ENCODE measurements around the gene ABTB1. TPM values are rescaled to one million over a fixed set of nuclear protein-coding genes. Genes with fewer than 3 reads are reported as not detected.

ABTB1 gene
- total RNA-seq, 1 experiment from 2014 or later: 3.6 TPM

DNA sequence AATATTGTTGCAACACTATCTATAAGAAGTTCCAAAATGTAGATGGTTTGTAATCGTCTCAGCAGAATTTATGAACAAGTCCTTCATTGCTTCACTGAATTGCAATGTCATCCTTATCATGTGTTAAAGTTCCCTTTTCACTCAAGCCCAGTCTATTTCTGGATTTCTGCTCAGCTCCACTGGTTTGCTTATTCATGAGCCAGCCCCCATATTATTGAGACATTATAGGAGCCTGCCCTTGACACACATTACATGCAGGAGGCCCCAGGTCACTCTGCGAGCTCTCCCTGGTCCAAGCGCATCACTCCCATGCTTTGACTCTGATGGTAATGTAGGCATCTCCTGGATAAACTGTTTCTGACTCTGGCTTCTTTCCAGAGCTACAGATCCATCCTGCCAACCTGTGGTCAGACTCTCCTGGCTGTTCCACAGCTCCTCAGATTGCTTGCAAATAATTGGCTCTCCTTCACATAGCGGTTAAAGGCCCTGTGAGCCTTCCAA, 56.9 kb downstream of the ABTB1 start:
- H3K9ac ChIP-seq (ENCODE audit: low read length): no peak overlapping the region
- H3K4me3 ChIP-seq (ENCODE audit: low read length): no peak overlapping the region
- H3K4me2 ChIP-seq (ENCODE audit: low read length): no peak overlapping the region
- H3K9me2 ChIP-seq (replicated peaks; ENCODE audit: low read length): no peaks in the 10 kb centered on the region
- TF ChIP-seq EZH2phosphoT487 (IDR thresholded peaks at IDR 0.05; ENCODE audit: borderline replicate concordance, low read length) (no peak), EZH2 (IDR thresholded peaks at IDR 0.05; ENCODE audit: low read length, unreplicated experiment) (no peak)
- TF ChIP-seq, protein P1, sequence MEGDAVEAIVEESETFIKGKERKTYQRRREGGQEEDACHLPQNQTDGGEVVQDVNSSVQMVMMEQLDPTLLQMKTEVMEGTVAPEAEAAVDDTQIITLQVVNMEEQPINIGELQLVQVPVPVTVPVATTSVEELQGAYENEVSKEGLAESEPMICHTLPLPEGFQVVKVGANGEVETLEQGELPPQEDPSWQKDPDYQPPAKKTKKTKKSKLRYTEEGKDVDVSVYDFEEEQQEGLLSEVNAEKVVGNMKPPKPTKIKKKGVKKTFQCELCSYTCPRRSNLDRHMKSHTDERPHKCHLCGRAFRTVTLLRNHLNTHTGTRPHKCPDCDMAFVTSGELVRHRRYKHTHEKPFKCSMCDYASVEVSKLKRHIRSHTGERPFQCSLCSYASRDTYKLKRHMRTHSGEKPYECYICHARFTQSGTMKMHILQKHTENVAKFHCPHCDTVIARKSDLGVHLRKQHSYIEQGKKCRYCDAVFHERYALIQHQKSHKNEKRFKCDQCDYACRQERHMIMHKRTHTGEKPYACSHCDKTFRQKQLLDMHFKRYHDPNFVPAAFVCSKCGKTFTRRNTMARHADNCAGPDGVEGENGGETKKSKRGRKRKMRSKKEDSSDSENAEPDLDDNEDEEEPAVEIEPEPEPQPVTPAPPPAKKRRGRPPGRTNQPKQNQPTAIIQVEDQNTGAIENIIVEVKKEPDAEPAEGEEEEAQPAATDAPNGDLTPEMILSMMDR (conservative IDR thresholded peaks at IDR 0.05; ENCODE audit: low read depth, low read length): no peak
- no peak overlapping the region for H2AFZ ChIP-seq (ENCODE audit: low read length)
- no peaks in the 10 kb centered on the region for H4K20me1 ChIP-seq (ENCODE audit: low read length)
- DNase-seq: no peak
- H3F3A ChIP-seq (ENCODE audit: low read length, unreplicated experiment): no peaks in the 10 kb centered on the region
- intact Hi-C loops (cut with micrococcal nuclease): no loop called here
- H3K4me1 ChIP-seq (ENCODE audit: insufficient read depth, low read length): peaks cover 12% of the 10 kb centered on the region
- ATAC-seq: no peak
- no TSS peak for BruUV-seq (replicated peaks)
- H3K27me3 ChIP-seq (ENCODE audit: low read length): no peaks in the 10 kb centered on the region
- no peaks in the 10 kb centered on the region for H3K36me3 ChIP-seq (ENCODE audit: low read depth, low read length)
- peaks cover 11% of the 10 kb centered on the region for H3K79me2 ChIP-seq (ENCODE audit: low read length)
- H3K9me3 ChIP-seq (ENCODE audit: low read length): no peaks in the 10 kb centered on the region
- H3K27ac ChIP-seq (ENCODE audit: low read length): no peak overlapping the region
- POLR2A ChIA-PET (ENCODE audit: unreplicated experiment): no interaction called here
- CTCF ChIA-PET: no interaction called here

DNA sequence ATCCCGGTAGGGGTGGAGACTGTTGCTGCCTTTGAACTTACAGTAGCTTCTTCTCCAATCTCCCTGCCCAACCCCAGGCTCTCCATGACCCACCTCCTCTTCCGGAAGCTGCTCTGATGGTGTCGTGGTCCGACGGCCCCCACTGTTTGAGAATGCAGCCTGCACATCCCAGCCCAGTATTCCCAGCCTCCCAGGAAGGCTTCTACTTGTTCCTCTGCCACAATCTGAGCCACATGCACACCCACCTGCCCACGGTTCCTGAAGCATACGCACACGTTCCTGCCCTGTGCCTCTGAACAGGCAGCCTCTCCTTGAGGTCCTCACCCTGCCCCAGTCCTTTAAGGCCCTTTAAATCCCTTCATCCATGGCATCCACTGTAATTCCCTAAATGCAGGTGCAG, 57.4 kb downstream of the ABTB1 start:
- Histone ChIP-seq H3K27ac (ENCODE audit: low read length) (no peak overlapping the region), H3F3A (ENCODE audit: low read length, unreplicated experiment) (no peaks in the 10 kb centered on the region), H3K9ac (ENCODE audit: low read length) (no peak overlapping the region), H3K4me2 (ENCODE audit: low read length) (no peak overlapping the region), H3K27me3 (ENCODE audit: low read length) (no peaks in the 10 kb centered on the region), H3K4me1 (ENCODE audit: insufficient read depth, low read length) (peaks cover 18% of the 10 kb centered on the region), H3K36me3 (ENCODE audit: low read depth, low read length) (no peaks in the 10 kb centered on the region), H4K20me1 (ENCODE audit: low read length) (no peaks in the 10 kb centered on the region), H3K9me2 (replicated peaks; ENCODE audit: low read length) (no peaks in the 10 kb centered on the region), H2AFZ (ENCODE audit: low read length) (no peak overlapping the region), H3K79me2 (ENCODE audit: low read length) (peaks cover 11% of the 10 kb centered on the region), H3K4me3 (ENCODE audit: low read length) (no peak overlapping the region), H3K9me3 (ENCODE audit: low read length) (no peaks in the 10 kb centered on the region)
- intact Hi-C loops (cut with micrococcal nuclease): no loop called here
- no TSS peak for BruUV-seq (replicated peaks)
- CTCF ChIA-PET: no interaction called here
- ATAC-seq: no peak
- POLR2A ChIA-PET (ENCODE audit: unreplicated experiment): no interaction called here
- DNase-seq: no peak
- TF ChIP-seq EZH2 (IDR thresholded peaks at IDR 0.05; ENCODE audit: low read length, unreplicated experiment) (no peak), EZH2phosphoT487 (IDR thresholded peaks at IDR 0.05; ENCODE audit: borderline replicate concordance, low read length) (no peak)
- TF ChIP-seq, protein P1 (conservative IDR thresholded peaks at IDR 0.05; ENCODE audit: low read depth, low read length): no peak

Other genes with a start within 250 kb of the ABTB1 start
- 25.7 and 34.0 TPM in 2 replicates for gene TPRA1, start 82.2 kb upstream of the ABTB1 start, total RNA-seq (2014; rRNA removed)
- gene MCM2, start 74.5 kb upstream of the ABTB1 start, total RNA-seq (2014; rRNA removed): 131 and 252 TPM in 2 replicates
- 32.4 and 45.8 TPM in 2 replicates for gene PODXL2, start 43.8 kb upstream of the ABTB1 start, total RNA-seq (2014; rRNA removed)
- 38.7 and 40.1 TPM in 2 replicates for gene MGLL, start 149.6 kb downstream of the ABTB1 start, total RNA-seq (2014; rRNA removed)
- gene KBTBD12, start 242.3 kb downstream of the ABTB1 start, total RNA-seq (2014; rRNA removed): not detected in 2 replicates